Activated CD8-positive, alpha-beta memory T cell treated with anti-CD3 and anti-CD28 coated beads, Interleukin-2, amount 10 ng/mL, durations not matched to agents 7 days and 5 days (primary cell): ENCODE results near the gene CD2AP. TPM values are rescaled to one million over a fixed set of nuclear protein-coding genes. Genes with fewer than 3 reads are reported as not detected.

Source experiments
- ATAC-seq: fragments of 150-1000 bp; cut with Tn5 transposase; one replicate; pipeline ENCODE4 v1.10.0; 2021; ENCODE audit warnings: moderate library complexity
- CTCF ChIA-PET: fragments of 350-600 bp; sonication (Branson Sonifier 250); formaldehyde crosslinking; loops from one replicate; lab custom pipeline; 2021; ENCODE audit warnings: antibody characterized with exemption; lab: Charles Lee
- DNase-seq: peaks from one replicate; pipeline ENCODE4 v3.0.0-alpha.2; 2020
- H3K27ac Mint-ChIP-seq: one replicate; pipeline ENCODE4 v1.8.0; 2021; ENCODE audit warnings: mild to moderate bottlenecking, mixed read lengths
- H3K27me3 Mint-ChIP-seq: one replicate; pipeline ENCODE4 v1.8.0; 2021; ENCODE audit warnings: mixed read lengths
- H3K36me3 Mint-ChIP-seq: one replicate; pipeline ENCODE4 v1.8.0; 2021; ENCODE audit warnings: mild to moderate bottlenecking, mixed read lengths
- H3K4me1 Mint-ChIP-seq: one replicate; pipeline ENCODE4 v1.8.0; 2021; ENCODE audit warnings: mixed read lengths
- H3K4me3 Mint-ChIP-seq: one replicate; pipeline ENCODE4 v1.8.0; 2021; ENCODE audit warnings: mild to moderate bottlenecking, moderate library complexity, mixed read lengths
- H3K9me3 Mint-ChIP-seq: one replicate; pipeline ENCODE4 v1.8.0; 2022; ENCODE audit warnings: low read depth, mixed read lengths
- total RNA-seq, 2 experiments: library from RNA; stranded (reverse); gene quantifications; one replicate each; pipeline ENCODE4 v1.2.3, GENCODE V29; 2021

Gene CD2AP
- total RNA-seq, 2 experiments from 2014 or later, result 25.5 to 30.9 TPM

DNA sequence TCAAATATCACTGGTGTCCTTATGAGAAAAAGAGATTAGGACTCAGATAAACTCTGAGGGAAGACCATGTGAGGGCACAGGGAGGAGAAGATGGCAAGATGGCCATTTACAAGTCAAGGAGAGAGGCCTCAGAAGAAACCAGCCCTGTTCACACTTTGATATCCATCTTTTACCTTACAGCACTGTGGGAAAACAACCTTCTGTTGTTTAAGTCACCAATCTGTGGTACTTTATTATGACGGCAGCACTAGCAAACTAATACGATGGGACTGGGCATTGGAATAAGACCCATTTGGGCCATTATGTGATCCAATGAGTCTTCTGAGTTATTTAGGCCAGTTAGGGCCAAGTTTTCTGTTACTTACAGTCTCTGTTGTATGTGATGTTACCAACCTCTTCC is 26.4 kb upstream of the CD2AP start:
- CTCF ChIA-PET, result no interaction called here
- no peak for ATAC-seq
- no peaks in the 10 kb centered on the region for H3K9me3 Mint-ChIP-seq

DNA sequence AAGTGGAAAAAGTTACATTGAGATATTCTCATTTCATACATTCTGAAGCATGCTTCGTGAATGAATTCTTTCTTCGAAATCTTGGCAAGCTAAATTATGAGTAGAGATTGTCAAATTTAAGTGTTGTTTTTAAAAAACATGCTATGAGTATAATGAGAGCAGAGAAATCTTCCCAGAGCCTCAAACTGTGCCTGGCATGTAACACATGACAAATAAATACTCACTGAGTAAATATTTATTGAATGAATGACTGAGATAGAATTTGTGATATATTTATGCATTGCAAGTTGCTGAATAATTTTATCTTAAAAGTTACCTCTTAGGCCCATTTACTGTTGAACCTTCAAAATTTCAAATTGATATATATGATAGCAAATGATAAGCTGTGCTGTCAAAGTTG is 24.7 kb upstream of the CD2AP start:
- peaks cover 4% of the 10 kb centered on the region for H3K4me1 Mint-ChIP-seq
- H3K36me3 Mint-ChIP-seq, result no peaks in the 10 kb centered on the region
- H3K4me3 Mint-ChIP-seq, result no peak overlapping the region
- ATAC-seq (no peak), DNase-seq (no peak)
- no peak overlapping the region for H3K27ac Mint-ChIP-seq
- peaks cover 2% of the 10 kb centered on the region for H3K27me3 Mint-ChIP-seq
- H3K9me3 Mint-ChIP-seq, result no peaks in the 10 kb centered on the region
- CTCF ChIA-PET, result no interaction called here

More for the DNA sequence above, 26.4 kb upstream of the CD2AP start:
- Mint-ChIP-seq H3K27ac (no peak overlapping the region), H3K4me3 (no peak overlapping the region), H3K27me3 (peaks cover under 1% of the 10 kb centered on the region), H3K36me3 (no peaks in the 10 kb centered on the region), H3K4me1 (peaks cover 4% of the 10 kb centered on the region)
- no peak for DNase-seq

DNA sequence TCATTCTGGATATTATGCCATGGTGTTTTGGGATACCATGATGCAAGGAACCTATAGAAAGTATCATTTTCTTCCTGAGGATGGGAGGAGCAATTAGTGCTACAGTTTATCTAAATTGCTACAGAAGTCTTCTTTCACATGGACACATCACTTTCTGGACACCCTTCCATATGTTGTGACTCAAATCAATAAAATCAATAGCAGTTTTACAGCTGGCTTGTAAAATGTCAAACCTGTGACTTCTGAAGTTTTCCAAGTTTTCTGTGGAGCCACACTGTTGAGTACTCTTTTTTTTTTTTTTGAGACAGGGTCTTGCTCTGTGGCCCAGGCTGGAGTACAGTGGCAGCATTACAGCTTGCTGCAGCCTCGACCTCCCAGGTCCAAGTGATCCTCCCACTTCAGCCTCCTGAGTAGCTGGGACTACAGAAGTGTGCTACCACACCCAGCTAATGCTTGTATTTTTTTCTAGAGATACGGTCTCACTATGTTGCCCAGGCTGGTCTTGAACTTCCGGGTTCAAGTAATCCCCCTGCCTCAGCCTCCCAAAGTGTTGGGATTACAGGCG is 24.1 kb upstream of the CD2AP start:
- no peaks in the 10 kb centered on the region for H3K9me3 Mint-ChIP-seq
- CTCF ChIA-PET, result no interaction called here
- no peak overlapping the region for H3K4me3 Mint-ChIP-seq
- no peak for ATAC-seq
- H3K36me3 Mint-ChIP-seq, result no peaks in the 10 kb centered on the region
- H3K27me3 Mint-ChIP-seq, result peaks cover 2% of the 10 kb centered on the region
- no peak for DNase-seq
- no peak overlapping the region for H3K27ac Mint-ChIP-seq
- H3K4me1 Mint-ChIP-seq, result peaks cover 4% of the 10 kb centered on the region

DNA sequence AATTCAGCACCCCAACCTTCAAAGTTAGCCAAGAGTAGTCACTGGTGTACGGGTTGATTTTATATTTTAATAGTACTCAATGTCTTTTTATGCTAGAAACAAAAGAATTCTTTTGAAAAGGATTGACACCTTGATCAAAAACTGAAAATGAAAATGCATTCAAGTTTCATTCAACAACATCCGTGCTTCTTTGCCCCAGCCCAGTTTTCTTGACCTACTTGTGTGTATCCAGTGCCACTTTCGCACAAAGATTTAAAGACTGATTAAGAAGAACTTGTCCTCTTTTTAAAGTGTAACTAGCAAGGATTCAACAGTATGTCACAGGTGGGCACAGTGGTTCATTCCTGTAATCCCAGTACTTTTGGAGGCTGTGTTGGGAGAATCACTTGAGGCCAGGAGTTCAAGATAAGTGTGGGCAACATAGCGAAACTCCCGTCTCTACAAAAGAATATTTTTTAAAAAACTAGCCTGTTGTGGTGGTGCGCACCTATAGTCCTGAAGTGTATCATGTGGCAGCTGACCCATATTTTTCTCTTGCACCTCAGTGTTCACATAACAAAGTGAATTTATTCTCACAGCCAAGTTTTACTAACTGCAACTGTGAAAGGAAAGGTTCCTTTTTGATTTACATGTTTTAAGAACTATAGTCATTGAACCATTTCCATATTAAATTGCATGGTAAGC is 22.7 kb upstream of the CD2AP start:
- H3K27ac Mint-ChIP-seq, result no peak overlapping the region
- no peaks in the 10 kb centered on the region for H3K36me3 Mint-ChIP-seq
- no peaks in the 10 kb centered on the region for H3K9me3 Mint-ChIP-seq
- CTCF ChIA-PET, result no interaction called here
- DNase-seq (no peak), ATAC-seq (no peak)
- peaks cover 4% of the 10 kb centered on the region for H3K4me1 Mint-ChIP-seq
- H3K27me3 Mint-ChIP-seq, result peaks cover 5% of the 10 kb centered on the region
- H3K4me3 Mint-ChIP-seq, result no peak overlapping the region

DNA sequence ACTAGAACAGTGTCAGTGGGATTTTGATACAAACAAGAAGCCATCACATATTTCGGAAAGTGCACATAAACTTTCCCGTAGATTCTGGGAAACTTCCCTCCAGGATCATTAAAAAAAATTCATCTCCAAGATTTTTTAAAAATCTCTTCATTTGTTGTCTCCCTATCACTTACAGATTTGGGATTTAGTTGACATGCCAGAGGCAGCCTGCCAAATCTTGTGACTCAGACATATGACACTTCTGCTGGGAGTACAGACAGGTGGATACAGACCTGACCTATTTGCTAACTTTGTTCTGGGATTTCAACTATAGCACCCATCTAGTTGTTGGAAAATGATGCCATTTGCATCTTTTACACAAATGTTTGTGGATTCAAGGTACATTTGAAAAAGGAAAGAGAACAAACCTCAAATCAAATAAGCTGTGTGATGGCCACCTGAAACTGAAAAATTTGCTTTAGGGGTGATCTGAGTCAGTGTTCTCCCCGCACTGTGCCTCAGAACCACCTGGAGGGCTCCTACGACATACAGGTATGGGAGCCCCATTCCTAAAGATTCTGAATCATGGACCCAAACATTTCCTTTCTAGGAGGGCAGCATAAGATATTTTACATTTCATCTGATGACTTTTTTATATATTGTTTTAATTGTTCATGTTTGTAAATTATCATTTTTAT is 21.9 kb upstream of the CD2AP start:
- Mint-ChIP-seq H3K36me3 (no peaks in the 10 kb centered on the region), H3K4me1 (peaks cover 4% of the 10 kb centered on the region), H3K27me3 (peaks cover 5% of the 10 kb centered on the region), H3K9me3 (no peaks in the 10 kb centered on the region), H3K4me3 (no peak overlapping the region), H3K27ac (no peak overlapping the region)
- CTCF ChIA-PET, result no interaction called here
- DNase-seq, result no peak
- no peak for ATAC-seq

DNA sequence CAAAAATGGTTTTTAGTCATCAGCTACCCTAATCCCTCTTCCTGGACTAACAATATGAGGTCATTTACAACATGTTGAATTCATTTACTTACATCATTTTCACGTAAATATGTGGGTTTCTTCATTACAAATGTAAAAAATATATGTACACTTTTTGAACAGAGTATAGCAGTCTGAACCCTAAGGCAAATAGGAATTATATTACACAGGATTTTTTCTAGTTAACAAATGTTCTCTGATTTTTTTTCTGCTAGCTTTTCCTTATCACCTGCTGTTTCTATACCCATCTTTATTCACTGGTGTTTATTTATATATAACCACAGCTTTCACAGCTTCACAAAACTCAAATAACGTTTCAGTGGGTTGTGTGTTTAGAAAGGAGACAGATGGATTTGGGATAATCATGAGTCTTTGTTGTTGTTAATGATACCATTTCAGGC is 21.0 kb upstream of the CD2AP start:
- Mint-ChIP-seq H3K36me3 (no peaks in the 10 kb centered on the region), H3K4me1 (peaks cover 4% of the 10 kb centered on the region), H3K27me3 (peaks cover 5% of the 10 kb centered on the region), H3K27ac (no peak overlapping the region), H3K9me3 (no peaks in the 10 kb centered on the region), H3K4me3 (no peak overlapping the region)
- CTCF ChIA-PET, result no interaction called here
- ATAC-seq (no peak), DNase-seq (no peak)

DNA sequence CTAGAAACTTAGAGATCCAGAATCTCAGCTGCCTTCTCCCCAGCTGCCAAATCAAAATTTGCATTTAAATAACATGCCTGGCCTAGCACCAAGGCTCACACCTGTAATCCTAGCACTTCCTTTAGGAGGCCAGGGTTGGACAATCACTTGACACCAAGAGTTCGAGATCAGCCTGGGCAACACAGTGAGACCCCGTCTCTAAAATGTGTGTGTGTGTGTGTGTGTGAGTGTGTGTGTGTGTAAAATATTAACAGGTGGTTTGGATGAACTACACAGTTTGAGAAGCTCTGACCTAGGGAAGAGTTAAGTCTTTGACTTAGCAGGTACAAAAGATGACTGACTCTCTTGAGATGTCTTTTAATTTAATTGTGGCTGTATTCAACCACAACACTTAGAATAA is 20.2 kb upstream of the CD2AP start:
- Mint-ChIP-seq H3K4me3 (no peak overlapping the region), H3K4me1 (peaks cover 4% of the 10 kb centered on the region), H3K36me3 (no peaks in the 10 kb centered on the region), H3K27me3 (peaks cover 5% of the 10 kb centered on the region), H3K27ac (no peak overlapping the region), H3K9me3 (no peaks in the 10 kb centered on the region)
- DNase-seq (no peak), ATAC-seq (no peak)
- CTCF ChIA-PET, result interaction anchor here (0.6 to 1.2 kb wide), 2 partner anchors 43 to 96 kb away, joined by 3 read pairs; no protein-coding TSS in a partner anchor

DNA sequence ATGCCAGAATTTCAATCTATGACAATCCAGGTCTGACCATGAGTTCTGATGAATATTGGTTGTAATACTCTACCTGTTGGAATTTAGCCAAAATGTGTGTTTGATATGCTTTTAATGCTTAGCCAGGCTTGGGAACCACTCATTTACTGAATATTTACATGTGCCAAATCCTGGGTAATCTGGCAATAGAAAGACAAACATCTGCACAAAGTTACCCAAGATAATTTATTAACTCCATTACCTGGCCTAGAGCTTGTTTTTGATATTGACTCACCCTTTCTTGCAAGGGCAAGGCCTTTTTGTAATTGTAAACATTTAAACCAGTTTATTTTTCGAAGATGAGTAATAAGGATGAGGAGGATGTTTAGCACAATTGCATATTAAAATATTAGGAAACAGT is 13.5 kb upstream of the CD2AP start:
- DNase-seq (no peak), ATAC-seq (no peak)
- no peak overlapping the region for H3K27ac Mint-ChIP-seq
- H3K4me3 Mint-ChIP-seq, result no peak overlapping the region
- no peaks in the 10 kb centered on the region for H3K9me3 Mint-ChIP-seq
- H3K4me1 Mint-ChIP-seq, result no peaks in the 10 kb centered on the region
- CTCF ChIA-PET, result no interaction called here
- H3K36me3 Mint-ChIP-seq, result no peaks in the 10 kb centered on the region
- H3K27me3 Mint-ChIP-seq, result peaks cover 25% of the 10 kb centered on the region

DNA sequence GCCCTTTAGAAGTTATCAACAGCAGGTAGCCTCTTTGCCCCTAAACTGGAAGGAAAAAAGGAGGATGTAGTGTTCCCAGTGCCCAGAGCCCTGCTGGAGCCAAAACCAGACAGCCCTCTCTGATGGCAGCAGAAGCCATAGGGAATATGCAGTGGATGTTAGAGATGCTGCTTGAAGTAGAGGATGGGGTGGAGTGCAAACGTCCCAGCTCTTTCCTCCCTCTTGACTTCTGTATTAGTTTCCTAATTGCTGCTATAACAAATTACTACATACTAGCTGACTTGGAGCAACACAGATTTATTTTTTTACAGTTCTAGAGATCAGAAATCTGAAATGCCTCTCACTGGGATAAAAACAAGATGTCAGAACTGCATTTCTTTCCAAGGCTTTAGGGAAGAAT is 12.5 kb upstream of the CD2AP start:
- DNase-seq, result no peak
- H3K36me3 Mint-ChIP-seq, result no peaks in the 10 kb centered on the region
- H3K4me3 Mint-ChIP-seq, result no peak overlapping the region
- no peak for ATAC-seq
- peaks cover 30% of the 10 kb centered on the region for H3K27me3 Mint-ChIP-seq
- CTCF ChIA-PET, result no interaction called here
- no peaks in the 10 kb centered on the region for H3K4me1 Mint-ChIP-seq
- no peaks in the 10 kb centered on the region for H3K9me3 Mint-ChIP-seq
- H3K27ac Mint-ChIP-seq, result no peak overlapping the region

DNA sequence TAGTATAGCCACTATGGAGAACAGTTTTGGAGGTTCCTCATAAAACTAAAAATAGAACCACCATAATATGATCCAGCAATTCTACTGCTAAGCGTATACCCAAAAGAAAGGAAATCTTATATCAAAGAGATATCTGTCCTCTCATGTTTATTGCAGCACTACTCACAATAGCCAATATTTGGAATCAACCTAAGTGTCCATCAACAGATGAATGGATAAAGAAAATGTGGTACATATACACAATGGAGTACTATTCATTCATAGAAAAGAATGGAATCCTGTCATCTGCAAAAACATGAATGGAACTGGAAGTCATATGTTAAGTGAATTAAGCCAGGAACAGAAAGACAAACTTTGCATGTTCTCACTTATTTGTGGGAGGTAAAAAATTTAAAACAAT is 5.7 kb upstream of the CD2AP start:
- Mint-ChIP-seq H3K36me3 (no peaks in the 10 kb centered on the region), H3K27me3 (peaks cover 25% of the 10 kb centered on the region), H3K4me3 (no peak overlapping the region), H3K4me1 (peaks cover 8% of the 10 kb centered on the region), H3K9me3 (peaks cover 3% of the 10 kb centered on the region), H3K27ac (no peak overlapping the region)
- ATAC-seq (no peak), DNase-seq (no peak)
- CTCF ChIA-PET, result no interaction called here

DNA sequence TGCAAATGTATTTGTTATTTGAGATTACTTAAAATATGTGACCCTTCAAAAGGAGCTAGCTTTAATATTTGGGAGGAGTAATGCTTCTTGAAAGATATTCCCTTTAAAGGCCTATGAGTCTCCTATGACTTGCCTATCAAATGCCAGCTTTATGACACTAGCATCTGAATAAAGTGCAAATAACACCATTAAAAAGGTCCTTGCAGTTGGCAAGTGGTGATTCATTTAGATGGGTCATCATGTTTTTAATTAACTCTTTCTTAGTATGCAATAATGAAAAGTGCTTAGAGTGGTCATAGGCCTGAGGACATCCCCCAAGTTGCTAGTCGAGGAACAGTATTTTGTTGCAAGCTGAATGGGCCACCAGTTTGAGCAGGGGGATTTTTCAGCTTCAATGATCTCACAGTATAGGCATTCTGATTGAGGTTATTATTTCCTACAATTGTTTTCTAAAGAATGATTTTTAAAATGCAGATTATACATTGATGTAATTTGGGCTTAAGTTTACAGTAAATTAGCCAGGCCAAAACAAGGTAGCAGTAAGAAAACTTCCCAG is 3.7 kb upstream of the CD2AP start:
- Mint-ChIP-seq H3K4me1 (peaks cover 10% of the 10 kb centered on the region), H3K27ac (no peak overlapping the region), H3K9me3 (peaks cover 3% of the 10 kb centered on the region), H3K4me3 (no peak overlapping the region), H3K36me3 (peaks cover 1% of the 10 kb centered on the region), H3K27me3 (peaks cover 15% of the 10 kb centered on the region)
- CTCF ChIA-PET, result no interaction called here
- DNase-seq (no peak), ATAC-seq (no peak)

DNA sequence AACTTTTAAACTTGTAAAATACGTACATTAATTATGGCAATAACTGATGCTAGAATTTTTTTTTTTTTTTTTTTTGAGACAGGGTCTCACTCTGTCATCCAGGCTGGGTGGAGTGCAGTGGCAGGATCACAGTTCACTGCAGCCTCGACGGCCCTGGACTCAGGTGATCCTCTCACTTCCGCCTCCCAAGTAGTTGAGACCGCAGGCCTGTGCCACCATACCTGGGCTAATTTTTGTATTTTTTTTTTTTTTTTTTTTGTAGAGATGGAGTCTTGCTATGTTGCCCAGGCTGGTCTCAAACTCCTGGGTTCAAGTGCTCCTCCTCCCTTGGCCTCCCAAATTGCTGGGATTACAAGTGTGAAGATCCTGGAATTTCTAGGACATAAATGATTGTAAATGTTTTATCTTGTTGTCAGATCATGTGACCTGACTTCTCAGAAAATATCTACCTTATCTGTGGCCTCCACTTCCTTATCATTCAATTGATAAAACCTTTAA is 2.2 kb upstream of the CD2AP start:
- H3K4me1 Mint-ChIP-seq, result peaks cover 19% of the 10 kb centered on the region
- no peak for DNase-seq
- no peak overlapping the region for H3K27ac Mint-ChIP-seq
- ATAC-seq, result no peak
- H3K36me3 Mint-ChIP-seq, result peaks cover 1% of the 10 kb centered on the region
- peaks cover 1% of the 10 kb centered on the region for H3K9me3 Mint-ChIP-seq
- peaks cover 7% of the 10 kb centered on the region for H3K27me3 Mint-ChIP-seq
- H3K4me3 Mint-ChIP-seq, result no peak overlapping the region
- CTCF ChIA-PET, result interaction anchor here (4.7 kb wide), 1 partner anchor 61 kb away, joined by 33 read pairs; no protein-coding TSS in a partner anchor

DNA sequence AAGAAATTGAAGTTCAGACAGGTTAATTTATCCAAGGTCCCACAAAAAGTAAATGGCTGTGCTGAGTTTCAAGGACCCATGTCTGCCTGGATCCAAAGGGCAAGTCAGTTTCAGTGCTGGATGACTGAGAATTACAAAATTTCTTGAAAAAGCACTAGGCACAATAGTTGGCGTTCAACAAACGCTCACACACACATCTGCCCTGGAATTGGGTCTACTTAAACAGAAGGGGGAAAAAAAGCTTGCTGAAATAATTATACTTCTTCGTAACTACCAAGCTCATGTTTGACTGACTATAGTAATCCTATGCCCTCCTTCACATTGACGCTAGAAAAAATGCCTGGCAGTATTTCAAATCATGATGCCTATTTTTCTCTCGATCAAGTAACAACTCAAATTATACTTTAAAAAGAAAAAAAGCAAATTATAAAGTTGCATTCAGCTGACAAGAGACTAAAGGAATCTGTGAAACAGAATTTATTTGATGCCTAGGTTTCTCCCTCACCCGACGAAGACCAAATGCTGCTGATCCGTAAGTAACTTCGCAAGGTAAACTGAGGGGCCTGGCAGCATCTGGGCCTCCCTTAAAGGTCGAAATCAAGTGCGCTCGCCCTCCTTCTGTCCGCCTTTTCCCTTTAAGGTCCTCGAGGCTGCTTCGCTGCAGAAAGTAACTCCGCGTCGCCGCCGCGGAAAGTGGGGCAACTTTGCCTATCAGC is 650 bp upstream of the CD2AP start:
- DNase-seq (no peak), ATAC-seq (no peak)
- Mint-ChIP-seq H3K27ac (peak overlapping the region; percentile 93), H3K4me3 (peak overlapping the region; percentile 94), H3K36me3 (peaks cover 1% of the 10 kb centered on the region), H3K27me3 (no peaks in the 10 kb centered on the region), H3K9me3 (no peaks in the 10 kb centered on the region), H3K4me1 (peaks cover 28% of the 10 kb centered on the region)
- CTCF ChIA-PET, result interaction anchor here (0.9 to 4.7 kb wide), 3 partner anchors 37 to 154 kb away, joined by 3 to 33 read pairs (median 3); no protein-coding TSS in a partner anchor
